ENCODE measurements around the gene ZNF598.
"Not testable (repeated sequence)": the region's sequence is repeated elsewhere in the genome, so short reads cannot be mapped to it uniquely, and the experiment has no call there.

The ZNF598 gene

DNA sequence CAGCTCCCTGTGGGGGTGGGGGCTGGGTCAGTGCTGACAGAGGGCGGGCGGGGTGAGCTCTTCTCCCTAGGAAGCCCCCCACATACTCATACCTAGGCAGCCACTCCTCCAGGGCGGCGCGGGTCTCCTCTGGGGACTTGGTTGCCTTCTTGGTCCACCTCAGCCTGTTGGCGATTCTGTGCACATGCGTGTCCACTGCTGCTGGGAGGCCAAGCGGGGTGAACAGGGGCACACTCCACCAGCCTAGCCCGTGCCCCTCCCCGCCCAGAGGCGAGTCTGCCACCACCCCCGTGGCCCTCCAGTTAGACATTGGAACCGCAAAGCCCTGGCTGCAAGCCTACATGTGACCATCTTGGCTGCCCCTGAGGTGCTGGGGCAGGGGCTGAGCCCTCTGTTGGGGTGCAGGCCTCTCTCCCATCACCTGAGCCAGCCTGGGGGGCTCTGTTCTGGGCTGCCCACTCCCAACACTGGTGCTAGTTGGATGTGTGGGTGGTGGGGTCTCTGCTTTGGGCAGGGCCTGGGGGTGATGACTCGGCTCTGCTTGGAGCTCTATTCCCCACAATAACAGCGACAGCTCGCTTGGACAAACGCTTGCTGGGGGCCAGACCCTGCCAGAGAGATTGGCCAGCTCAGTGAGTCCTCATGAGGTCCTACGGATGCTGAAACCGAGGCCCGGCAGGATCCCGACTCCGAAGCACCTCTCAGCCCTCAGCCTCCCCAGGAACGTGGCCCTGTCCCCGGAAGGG lies 30.6 kb upstream of the ZNF598 start:
- DNase-seq (no peak), ATAC-seq (no peak)

DNA sequence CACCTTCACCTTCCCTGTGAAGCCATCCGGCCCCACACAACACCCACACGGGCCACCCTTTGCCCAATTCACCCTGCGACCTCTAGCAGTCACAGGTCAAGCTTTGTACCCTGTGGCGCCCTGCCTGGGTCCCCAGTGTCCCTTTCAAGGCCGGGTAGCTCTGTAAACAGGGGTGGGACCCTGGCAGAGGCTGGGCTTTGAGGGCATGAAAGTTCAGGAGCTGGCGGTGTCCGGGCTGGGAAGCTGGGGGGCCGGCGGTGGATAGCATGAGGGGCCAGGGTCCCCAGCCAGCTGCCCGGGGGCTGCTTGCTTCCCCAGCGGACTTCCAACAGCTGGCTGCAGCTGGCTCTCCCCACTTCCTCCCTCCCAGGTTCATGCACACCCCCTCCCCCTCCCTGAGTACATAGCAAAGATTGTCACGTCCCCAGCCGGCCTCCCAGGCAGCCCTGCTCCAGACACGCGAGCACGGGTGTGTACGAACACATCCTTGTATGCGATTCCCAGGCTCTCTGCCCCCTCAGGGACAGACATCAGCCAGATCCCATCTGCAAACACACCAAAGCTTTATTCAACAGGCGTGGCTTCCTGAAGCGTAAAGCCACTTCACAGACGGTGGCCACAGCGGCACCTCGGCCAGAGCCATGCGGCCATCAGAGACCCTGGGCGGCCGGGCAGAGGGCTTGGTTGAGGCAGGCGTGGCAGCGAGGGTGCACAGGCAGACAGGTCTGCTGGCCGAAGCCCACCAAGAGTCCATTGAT lies 29.8 kb upstream of the ZNF598 start:
- DNase-seq (no peak), ATAC-seq (no peak)

GRCh38 chr16:2038382-2039231 lies 29.0 kb upstream of the ZNF598 start:
- DNase-seq (no peak), ATAC-seq (no peak)

DNA sequence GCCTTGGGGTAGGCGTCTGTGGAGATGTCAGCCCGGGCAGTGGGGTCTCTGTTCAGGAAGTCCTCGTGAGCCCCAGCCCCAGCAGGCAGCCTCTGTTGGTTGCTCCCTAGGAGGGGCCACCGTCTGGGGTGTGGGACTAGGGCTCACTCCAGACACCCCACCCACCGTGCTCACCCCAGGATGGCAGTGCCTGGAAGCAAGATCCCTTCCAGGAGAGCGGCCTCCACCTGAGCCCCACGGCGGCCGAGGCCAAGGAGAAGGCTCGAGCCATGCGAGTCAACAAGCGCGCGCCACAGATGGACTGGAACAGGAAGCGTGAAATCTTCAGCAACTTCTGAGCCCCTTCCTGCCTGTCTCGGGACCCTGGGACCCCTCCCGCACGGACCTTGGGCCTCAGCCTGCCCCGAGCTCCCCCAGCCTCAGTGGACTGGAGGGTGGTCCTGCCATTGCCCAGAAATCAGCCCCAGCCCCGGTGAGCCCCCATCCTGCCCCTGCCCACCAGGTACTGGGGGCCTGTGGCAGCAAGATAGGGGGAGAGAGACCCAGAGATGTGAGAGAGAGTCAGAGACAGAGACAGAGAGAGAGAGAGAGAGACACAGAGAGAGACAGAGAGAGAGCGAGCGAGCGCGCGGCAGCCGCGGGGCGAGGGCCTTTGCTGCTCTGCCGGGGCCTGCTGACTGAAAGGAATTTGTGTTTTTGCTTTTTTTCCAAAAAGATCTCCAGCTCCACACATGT lies 28.2 kb upstream of the ZNF598 start:
- ATAC-seq (no peak), DNase-seq (no peak)

DNA sequence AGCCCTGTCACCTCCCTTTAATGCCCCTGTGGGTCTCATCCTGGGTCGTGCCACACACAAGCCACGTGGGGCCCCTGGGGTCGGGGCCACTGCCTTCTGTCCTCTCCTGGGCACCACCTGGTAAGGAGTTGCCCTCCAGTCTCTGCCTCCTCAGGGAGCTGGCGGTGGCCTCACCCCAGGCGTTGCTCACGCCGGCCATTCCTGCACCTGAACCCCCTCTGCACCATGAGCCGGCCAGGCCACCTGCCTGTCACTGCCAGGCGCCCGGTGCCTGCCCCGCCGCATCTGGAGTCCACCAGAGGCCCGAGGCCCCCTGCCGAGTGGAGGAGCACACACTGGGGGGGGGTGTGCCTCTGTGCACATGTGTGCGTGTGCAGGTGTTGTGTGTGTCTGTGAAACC lies 27.5 kb upstream of the ZNF598 start:
- no peak for ATAC-seq
- DNase-seq: no peak

DNA sequence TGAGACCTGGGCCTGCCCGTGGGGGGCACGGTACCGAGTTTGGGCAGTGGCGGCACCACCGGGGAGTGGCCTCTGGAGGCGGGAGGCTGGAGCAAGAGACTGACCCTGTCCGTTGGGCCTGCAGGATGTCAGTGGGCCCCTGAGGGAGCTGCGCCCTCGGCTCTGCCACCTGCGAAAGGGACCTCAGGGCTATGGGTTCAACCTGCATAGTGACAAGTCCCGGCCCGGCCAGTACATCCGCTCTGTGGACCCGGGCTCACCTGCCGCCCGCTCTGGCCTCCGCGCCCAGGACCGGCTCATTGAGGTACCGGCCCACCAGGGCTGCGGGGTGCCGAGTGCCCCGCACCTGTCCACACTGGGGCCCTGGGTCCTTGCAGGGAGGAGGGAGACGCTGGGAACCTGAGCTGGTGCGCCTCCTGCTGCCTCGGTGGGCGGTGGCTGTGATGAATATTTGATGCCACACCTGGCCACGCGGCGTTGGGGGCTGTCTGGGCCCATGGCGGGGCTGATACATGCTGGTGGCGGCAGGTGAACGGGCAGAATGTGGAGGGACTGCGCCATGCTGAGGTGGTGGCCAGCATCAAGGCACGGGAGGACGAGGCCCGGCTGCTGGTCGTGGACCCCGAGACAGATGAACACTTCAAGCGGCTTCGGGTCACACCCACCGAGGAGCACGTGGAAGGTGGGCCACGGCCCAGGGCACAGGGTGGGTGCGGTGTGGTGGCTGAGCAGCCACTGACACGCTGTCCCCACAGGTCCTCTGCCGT lies 26.8 kb upstream of the ZNF598 start:
- DNase-seq (no peak), ATAC-seq (no peak)

DNA sequence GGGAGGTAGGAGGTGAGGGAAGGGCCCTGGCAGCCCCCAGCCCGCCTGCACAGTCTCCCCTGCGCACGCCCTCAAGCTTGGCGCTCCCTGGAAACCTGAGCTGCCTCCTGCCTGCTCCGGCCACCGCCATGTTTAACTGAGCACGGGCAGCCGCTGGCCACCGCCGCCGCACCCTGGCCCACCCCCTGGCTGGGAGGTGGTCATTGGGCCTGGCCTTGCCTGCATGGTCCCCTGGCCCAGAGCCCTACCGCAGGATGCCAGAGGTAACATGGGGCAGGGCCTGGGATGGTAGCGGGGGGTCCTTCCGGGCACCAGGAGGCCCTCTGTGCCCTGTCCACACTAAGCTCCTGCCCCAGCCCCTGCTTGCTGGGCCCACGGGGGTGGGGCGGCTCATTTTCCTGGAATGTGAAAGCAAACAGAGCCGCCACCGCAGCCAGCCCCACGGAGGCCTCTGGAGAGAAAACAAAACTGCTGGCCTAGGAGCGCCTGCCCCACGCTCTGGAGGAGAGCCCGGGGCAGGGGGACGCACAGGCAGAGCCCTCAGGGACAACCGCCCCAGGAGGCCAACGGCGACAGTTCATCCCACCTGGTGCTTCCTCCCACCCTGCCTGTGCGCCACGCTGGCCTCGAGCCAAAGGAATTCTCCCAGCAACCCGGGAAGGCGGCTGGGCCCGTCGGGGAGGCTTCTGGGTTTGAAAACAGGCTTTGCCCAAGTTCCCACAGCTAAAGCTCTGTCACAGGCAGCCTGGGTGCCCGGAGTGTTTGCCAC lies 26.0 kb upstream of the ZNF598 start:
- DNase-seq (no peak), ATAC-seq (no peak)

DNA sequence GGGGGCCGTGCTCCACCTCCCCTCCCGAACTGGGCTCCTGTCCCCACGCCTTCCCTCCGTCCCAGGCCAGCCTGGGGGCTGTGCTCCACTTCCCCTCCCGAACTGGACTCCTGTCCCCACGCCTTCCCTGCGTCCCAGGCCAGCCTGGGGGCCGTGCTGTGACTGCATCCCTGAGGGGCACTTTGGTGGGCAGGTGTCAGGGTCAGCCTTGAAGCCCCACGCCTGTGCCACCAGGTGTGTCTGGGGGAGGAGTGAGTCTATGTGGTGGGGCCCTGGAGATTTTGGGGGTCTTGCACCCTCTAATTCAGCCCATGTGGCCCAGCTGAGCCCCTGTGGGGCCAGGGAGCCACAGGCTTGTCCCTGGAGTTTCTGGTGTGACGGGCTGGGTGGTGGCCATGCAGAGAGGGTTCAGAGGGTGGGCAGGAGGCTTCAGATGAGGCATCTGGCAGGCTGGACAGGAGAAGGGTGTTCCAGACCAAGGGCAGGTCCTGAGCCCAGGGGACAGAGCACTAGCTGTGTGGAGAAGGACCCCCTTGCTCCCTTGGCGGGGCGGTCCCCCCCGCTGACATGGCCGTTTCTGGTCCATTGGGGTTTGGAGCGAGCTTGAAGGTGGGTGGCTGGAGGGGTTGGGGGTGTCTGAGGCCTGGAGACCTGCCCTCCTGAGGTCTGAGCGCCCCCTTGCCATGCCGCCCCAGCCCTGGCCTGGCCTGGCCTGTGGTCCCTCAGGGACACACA lies 25.2 kb upstream of the ZNF598 start:
- DNase-seq (no peak), ATAC-seq (no peak)

DNA sequence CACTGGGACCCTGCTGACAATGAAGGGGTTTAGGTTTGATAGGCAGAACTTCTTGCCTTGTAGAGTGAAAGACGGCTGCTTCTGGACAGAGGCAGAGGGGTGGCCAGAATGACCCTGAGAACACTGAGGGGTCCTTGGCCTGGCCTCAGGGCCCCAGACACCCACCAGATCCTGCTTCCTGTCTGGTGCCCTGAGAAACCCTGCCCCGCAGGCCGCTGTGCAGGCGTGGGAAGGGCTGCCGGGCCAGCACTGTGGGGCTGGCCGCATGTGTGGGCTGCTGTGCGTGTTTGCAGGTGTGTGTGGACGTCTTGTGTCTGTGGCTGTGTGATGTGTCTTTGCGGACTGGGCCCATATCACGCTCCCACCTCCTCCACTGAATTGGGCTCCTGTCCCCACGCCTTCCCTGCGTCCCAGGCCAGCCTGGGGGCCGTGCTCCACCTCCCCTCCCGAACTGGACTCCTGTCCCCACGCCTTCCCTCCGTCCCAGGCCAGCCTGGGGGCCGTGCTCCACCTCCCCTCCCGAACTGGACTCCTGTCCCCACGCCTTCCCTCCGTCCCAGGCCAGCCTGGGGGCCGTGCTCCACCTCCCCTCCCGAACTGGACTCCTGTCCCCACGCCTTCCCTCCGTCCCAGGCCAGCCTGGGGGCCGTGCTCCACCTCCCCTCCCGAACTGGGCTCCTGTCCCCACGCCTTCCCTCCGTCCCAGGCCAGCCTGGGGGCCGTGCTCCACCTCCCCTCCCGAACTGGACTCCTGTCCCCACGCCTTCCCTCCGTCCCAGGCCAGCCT lies 24.5 kb upstream of the ZNF598 start:
- not testable (repeated sequence) for ATAC-seq, DNase-seq

GRCh38 chr16:2033057-2033908 lies 23.7 kb upstream of the ZNF598 start:
- ATAC-seq: no peak
- no peak for DNase-seq

DNA sequence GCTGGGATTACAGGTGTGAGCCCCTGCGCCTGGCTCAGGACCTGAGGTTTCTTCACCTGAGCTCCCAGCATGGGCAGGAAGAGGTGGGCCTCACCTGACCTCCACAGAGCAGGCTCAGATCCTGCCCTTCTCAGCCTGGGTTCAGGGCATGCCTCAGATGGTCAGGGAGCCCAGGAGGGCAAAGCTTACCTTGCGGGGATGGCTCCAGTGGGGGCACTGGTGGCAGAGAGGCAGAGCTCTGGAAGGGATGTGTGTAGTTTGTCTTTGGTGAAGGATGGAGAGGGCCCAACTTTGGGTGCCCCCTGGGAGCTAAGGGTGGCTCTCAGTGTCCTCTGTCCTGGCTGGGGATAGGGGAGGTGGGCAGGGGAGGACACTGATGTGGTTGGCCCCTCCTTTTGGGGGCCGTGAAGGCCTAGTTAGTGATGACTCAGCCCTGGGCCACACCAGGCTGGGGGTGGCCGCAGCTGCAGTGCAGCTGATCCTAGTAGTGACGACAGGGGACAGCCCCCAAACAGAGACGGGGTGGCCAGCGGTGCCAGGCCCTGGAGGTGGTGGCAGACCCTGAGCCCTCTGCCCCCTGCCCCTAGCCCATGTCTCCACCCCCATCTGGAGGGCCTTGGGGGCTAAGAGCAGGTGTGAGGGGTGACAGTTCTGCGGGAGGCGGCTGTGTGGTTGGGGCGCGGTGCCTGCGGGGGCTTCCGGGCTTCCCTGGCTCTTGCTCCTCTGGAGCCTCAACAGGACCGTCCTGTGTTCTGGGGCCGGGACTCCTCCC lies 22.9 kb upstream of the ZNF598 start:
- no peak for DNase-seq
- no peak for ATAC-seq

DNA sequence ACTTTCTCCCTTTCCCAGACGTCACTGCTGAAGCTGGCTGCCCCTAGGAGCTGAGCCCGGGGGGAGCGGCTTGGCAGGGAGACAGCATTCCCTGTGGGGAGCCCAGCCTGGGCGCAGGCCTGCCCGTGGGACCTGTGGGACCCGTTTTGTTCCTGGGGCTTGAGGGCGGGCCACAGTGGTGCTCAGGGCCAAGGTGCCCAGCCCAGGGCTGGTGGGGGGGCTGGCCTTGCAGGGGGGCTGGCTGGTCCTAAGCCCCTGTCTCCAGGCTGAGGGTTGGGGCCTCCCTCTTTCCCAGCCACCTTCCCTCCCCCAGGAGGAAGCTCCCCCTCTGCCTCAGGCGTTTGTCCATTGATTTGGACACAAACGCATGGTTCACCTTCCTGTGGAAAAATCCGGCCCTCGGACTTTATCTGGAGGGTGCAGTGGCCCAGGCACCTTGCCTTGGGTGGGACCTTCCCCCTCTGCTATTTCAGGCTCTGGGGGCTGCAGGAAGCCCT lies 21.5 kb upstream of the ZNF598 start:
- ATAC-seq (no peak), DNase-seq (no peak)

- DNase-seq (no peak), ATAC-seq (no peak)
These were observed 20.4 kb upstream of the ZNF598 start for GRCh38 chr16:2030036-2030435.

DNA sequence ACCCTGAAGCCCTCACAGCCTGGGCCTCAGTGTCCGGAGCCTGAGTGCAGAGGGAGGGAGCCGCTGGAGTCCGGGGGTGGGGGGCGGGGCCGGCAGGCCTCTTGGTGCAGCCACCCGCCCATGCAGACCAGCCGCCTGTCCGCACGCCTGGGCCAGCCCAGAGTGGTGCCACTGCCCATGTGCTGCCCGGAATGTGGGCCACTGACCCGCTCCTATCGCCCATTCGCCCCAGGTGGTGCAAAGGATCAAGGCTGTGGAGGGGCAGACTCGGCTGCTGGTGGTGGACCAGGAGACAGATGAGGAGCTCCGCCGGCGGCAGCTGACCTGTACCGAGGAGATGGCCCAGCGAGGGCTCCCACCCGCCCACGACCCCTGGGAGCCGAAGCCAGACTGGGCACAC lies 19.7 kb upstream of the ZNF598 start:
- ATAC-seq: no peak
- no peak for DNase-seq

GRCh38 chr16:2028620-2029220 lies 19.1 kb upstream of the ZNF598 start:
- DNase-seq (no peak), ATAC-seq (no peak)

GRCh38 chr16:2028146-2028545 lies 18.5 kb upstream of the ZNF598 start:
- no peak for ATAC-seq

More at GRCh38 chr16:2028146-2028545, 18.5 kb upstream of the ZNF598 start:
- no peak for DNase-seq

All from stimulated activated naive CD8-positive, alpha-beta T cell treated with anti-CD3 and anti-CD28 coated beads, Interleukin-15, Interleukin-2, amounts not matched to agents 100 U/mL and 50 U/mL, for 24 hours (primary cell).